Stimulated activated CD4-positive, alpha-beta T cell treated with anti-CD3 and anti-CD28 coated beads, Interleukin-4, amount 100 ng/mL, for 1 hour (primary cell): ENCODE results near the gene GALNT2.

ENCODE experiments used
- DNase-seq: peaks from one replicate; pipeline ENCODE4 v3.0.0-alpha.2; 2020

The GALNT2 gene

DNA sequence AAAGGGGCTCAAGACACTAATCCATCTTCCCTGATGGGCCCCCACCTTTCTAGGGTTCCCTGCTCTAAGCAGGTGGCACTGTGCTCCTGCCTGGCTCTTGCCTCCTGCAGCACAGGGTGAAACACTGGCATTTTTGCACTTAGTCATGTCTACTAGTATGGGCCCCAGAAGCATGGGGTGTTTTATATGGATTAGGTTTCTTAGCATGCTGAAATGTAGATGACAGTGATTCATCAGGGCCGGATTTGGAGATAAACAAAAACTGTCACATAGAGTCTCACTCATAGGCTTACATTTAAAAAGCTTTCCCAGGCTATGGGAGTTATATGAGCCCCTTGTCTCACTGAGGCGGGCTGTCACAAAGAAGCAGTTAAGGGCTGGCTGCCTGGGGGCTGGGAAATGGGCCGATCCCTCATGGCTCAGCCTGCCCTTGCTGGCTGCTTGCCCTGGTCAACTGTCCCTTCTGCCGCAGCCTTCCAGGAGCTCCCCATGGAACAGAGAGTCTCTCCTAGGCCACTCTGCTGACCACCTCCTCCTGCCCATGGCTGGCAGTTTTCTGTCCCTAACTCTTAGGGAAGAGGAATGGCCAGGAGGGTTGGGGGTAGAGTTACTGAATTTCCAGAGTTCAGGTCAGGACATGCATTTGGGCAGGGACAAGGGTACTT, 6.5 kb downstream of the GALNT2 start:
- DNase-seq: no peak

DNA sequence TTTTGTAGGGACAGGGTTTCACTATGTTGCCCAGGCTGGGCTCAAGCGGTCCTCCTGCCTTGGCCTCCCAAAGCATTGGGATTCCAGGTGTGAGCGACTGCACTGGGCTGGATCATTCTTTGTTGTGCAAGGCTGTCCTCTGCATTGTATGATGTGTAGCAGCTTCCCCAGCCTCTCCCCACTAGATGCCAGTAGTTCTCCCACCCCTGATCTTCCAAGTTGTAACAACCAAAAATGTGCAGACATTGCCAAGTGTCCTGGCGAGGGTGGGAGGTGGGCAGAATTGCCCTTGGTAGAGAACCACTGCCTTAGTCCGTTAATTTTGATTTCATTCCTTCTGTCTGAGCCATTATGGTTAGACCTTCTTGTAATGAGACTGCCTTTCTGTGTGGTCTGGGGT, 7.2 kb downstream of the GALNT2 start:
- DNase-seq: no peak

DNA sequence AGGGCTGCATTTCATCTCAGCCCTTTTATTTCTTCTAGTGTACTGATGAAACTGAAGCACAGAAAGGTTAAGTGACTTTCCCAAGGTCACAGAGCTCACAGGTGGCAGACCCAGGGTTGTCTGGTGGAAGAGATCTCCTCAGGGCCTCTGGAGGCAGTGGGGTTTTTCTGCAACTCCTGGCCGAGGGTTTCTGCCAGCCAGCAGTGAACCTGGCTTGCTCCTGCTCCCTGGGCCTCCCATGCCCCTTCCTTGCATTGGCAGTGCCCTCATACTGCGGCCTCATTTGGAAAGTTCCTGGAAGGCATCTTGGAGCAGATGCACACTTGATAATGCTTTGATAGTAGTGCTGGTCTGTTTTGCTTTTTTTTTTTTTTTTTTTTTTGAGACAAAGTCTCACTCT, 7.7 kb downstream of the GALNT2 start:
- DNase-seq: no peak

DNA sequence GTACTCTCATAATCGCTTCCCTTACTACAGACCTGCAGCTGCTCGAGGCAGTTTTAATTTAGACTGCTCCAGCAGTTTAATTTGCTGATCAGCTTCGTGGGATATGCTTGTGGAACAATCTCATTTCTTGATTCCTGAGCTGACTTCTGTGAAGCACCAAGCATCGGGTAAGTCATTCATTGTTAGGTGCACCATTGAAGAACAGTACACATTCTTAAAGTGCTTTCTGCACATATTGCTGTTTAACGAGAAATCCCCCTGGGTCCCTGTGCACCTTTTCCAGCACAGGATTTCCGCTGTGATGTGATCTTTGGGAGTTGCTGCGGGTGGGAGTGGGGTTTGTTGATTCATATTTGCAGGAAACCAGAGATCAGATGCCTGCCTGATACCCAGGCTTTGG, 9.1 kb downstream of the GALNT2 start:
- DNase-seq: no peak

DNA sequence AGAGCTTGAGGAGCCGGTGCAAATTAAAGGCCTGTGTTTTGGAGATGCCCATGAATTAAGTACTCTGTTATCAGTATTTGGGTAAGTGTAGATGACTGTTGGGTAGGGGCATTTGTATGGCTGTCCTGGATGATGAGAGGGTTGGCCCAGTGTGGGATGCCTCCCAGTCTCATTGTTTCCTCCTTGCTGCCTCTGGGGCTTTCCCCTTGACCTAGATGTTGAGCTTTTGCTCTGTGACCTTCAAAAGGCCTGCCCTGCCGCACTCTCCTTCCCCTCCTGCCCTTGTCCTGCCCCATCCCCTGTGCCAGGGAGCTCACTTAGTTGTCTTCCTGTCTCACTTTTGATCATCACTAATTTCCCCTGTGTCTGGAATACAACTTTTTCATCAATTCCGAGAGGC, 10.0 kb downstream of the GALNT2 start:
- DNase-seq: no peak

DNA sequence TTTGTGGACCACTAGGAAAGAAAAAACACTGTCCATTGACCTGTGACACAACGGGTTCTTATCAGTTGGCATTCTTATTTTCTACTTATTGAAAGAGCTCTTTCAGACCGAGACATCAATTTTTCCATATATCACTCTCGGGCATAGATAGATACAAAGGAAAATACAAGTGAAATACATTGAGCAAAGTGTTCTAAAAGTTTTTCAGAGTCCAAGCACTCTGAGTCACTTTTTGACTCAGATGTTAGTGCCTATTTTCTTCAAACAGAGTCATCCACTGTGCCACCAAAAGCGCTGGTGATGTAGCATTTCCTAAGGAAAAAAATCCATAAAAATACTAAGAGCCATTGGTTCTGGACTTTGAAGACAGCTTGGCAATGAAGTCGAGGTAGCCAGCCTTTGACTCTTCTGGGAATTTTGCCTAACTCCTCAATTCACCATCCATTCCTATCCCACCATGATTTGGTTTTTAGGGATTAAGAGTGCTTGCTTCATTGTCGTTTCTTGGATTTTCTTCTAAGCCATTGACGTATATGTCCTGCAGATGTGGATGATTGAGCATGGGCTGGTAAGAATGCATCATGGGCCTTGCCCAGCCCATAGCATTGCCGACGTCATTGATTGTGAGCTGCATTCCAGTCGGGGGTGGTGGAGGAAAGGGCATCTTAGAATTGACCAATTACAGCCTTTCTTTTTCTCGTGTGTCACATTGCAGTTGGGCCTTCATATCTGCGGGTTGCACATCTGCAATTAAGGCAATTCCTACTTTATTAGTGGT, 10.6 kb downstream of the GALNT2 start:
- DNase-seq: no peak

DNA sequence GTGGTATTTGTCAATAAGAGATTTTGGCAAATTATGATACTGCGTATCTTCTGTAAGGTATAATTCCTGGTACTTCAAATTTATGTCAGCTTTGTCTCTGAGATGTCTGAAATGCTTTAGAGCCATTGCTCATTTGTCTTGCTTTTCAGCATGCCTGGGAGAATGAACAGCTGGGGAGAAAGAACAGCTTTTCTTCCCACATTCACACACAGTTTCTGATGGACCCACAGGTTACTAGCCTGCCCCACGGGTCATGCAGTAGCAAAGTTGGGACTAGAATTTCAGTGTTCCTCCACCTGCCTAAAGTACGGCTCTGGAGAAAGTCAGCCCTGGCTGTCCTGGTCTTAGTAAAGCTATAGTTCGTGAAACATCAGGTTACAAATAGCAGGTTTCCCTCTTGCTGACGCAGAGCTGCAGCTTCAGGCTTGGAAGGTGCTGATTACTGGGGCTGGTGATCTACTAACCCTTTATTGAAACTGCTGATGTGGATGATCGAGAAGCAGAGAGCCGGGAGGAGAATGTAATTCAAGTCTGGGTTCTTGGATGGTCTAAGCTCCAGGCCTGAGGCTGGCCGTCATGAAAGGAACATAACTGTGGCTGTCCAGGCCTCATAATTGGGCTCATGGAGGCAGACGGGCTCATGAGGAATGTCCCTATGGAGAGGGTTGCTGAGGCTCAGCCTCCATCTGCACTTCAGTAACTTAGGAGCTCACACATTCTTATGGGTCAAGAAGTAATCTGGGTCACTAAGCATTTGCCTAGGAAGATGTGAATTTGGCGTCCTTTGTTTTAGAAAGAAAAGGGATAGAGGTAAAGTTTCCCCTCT, 12.4 kb downstream of the GALNT2 start:
- DNase-seq: no peak

DNA sequence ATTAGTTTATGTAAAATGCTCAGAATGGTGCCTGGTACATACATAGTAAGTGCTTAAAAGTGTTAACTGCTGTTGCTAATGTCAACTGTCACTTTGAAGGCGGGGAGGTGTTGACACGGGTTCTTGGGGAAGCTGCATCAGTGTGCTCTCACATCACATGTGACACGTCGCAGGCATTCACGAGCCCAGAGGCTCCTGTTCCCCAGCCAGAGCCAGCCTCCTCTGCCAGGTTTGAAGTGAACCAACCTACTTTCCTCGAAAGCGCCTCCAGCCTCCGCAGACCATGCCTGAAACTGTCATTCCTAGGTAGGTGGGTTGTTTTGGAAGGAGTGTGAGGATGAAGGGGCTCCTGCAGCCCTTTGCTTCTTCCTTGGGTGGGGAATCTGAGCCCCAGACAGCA, 13.8 kb downstream of the GALNT2 start:
- DNase-seq: no peak

DNA sequence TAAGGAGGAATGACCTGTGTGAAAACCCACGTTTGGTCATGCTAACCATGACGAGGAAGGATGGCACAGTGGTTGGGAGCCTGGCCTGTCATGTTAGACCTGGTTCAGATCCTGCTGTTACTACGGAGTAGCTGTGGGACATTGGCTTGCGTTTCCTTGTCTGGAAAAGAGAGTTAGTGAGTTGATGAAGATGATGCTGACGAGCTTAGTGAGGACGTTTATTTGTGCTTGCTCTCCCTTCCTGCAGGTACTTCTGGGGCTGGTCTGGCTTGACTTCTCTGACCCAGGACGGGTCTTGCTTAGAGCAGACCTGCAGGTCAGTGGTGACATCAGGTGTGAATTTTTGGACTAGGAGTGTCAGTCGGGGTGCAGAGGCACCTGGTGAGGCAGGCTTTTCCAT, 14.7 kb downstream of the GALNT2 start:
- DNase-seq: no peak

DNA sequence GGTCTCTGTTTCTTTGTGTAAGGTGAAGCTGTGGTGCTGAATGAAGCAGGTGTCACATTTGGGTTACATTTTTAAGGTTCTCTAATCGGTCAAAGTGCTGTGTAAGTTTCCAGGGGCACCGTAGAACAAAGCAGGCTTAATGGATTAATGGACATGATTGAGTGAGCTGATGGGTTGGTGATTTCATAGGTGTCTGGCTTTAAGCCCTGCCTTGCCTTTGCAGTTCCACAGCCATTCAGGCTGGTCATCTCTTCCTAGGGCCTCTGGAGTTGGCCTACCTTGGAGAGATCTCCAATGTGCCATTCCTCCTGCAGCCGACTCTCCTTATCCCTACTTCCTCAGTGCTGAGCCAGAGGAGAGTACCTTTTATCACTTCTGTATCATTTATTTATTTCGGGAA, 15.2 kb downstream of the GALNT2 start:
- DNase-seq: no peak

DNA sequence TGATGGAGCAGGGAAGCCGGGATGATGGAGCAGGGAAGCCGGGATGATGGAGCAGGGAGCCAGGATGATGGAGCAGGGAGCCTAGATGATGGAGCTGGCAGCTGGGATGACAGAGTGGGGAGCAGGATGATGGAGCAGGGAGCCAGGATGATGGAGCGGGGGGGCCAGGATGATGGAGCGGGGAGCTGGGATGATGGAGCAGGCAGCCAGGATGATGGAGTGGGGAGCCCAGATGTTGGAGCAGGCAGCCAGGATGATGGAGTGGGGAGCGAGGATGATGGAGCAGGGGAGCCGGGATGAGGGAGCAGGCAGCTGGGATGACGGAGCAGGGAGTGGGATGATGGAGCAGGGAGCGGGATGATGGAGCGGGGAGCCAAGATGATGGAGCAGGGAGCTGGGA, 16.0 kb downstream of the GALNT2 start:
- no peak for DNase-seq

DNA sequence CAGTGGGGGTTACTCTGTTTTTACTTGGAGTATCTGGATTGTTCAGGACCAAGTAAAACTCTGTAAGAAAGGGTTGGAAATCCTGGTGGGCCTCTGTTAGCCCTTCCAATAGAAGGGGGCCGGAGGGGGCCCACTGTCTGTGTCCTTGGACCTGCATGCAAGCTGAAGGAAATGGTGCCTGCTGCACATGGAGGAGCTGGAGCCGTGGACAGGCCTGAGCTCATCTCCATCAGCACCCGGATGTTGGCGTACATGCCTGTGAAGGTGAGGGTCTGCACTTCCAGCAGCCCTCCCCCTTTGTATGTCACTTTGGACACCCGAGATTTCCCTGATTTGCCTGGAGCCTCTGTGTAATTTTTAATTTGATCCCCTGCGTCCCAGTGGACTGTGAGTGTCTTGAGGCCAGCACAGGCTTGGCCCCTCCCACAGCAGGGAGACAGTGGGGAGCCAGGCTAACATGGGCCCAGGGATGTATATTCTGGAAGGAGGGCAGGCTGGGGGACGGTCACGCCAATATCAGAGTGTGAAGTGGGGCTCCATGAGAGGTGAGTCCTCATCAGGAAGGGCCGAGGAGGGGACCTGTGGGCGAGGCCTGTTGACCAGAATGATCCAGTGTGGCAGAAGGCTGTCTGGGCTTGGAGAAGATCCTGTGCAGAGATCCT, 16.8 kb downstream of the GALNT2 start:
- DNase-seq: no peak

DNA sequence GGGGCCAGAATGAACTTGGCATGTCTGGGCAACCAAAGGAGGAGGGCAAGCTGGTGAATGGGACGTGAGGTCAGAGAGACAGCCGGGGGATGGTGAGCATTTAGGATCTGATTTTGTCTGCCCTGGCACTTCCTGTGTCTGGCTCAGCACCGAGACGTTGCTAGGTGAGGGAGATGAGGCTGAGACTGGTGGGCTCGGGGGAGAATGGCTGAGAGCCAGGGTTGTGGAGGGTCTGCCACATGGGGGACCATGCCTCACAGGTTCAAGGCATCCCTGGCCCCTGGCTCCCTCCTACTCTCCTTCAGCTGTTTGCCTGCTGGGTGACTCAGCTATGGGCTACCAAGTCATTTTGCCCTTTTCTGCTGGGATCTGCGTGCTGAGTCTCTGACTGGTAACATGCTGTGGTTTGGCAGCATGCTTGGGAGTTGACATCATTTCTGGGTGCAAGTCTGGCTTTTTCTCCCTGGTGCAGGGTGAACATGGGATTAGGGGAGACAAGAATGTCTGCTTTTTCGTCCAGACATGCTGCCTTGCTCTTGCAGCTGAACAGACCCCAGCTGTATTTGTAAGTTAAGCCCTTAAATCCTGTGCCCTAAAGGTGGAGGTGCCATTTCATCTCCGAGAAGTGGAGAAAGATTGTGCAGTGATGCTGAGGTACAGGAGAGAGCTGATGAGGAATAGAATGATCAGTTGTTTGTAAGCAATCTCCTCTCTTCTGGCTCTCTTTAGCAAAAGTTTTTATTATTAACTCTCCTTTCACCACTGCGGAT, 17.6 kb downstream of the GALNT2 start:
- DNase-seq: peak; percentile 55

DNA sequence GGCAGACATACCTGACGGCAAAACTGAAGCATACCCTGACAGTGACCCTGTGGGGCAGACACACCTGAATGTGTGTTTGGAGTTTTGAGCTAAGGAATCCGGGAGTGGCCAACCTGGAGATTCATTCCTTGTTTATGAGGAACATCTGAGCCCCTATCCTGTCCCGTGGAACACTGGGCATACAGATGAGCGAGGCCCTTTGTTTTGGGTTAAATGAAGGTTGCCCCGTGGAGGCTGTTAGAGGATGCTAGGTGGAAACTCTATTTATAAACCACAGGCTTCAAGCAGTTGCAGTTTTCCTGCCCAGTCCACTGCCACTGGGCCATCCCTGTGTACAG, 18.1 kb downstream of the GALNT2 start:
- no peak for DNase-seq

DNA sequence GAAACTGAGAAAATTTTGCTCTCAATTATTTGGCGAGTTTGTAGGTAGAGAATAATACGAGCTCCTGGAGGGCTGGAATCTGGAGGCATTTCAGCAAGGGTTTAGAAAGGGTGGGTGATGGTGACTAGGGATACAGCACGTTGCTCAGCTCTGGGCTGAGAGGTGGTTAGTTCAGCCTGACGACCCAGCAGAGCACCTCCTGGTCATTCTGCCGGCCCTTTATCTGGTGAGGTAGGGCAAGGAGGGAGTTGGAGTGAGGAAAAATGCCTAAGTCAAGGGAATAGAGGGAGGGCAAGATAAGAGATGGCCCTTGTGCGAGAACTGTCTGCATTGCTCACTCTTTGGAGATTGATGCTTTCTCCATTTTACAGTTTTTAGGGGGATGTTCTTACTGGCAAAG, 19.1 kb downstream of the GALNT2 start:
- DNase-seq: no peak

DNA sequence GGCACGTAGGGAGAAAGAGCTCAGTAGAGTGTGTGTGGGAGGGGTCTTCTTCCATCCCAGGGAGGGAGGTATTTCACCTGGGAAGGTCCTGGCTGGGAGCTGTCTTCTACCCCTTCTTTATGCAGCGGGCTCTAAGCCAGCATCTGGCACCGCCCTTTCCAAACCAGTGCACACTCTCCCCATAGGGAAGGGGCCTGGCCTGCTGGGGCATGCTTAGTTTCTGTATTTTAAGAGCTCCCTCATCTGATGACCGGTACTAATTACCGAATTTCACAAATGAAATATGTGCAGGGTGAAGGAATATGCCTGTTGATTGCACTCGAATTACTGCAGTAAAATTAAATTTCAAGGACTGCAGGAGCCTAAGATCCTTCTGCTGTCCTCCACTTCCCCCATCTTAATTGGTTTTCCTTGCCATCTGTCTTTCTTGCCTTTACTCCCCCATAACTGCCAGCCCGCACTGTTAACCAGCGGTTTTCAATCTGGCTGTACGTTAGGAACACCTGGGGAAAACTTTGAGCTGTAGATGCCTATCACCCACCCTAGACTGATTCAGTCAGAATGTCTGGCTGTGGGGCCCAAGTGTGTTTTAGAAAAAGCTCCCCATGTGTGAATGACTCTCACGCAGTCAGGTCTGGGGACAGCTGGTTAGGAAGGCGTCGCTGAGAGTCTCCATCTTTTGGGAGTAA, 20.1 kb downstream of the GALNT2 start:
- DNase-seq: no peak

DNA sequence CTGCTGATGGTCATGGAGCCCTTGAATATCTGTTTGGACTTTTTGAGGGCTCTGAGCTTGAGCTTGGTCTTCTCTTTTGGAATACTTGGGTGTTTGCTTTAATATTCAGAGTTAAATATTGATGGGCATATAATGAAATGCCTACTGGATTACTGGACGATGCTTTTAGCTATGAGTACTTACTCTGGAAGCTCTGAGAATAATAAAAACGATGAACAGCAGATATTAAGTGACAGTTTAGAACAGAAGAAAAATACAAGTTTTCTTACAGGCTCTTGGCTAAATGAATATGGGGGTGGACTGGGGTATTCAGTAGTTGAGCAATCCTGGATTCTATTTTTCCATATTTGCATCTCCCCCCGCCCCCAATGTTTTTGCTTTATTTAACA, 20.7 kb downstream of the GALNT2 start:
- DNase-seq: no peak

DNA sequence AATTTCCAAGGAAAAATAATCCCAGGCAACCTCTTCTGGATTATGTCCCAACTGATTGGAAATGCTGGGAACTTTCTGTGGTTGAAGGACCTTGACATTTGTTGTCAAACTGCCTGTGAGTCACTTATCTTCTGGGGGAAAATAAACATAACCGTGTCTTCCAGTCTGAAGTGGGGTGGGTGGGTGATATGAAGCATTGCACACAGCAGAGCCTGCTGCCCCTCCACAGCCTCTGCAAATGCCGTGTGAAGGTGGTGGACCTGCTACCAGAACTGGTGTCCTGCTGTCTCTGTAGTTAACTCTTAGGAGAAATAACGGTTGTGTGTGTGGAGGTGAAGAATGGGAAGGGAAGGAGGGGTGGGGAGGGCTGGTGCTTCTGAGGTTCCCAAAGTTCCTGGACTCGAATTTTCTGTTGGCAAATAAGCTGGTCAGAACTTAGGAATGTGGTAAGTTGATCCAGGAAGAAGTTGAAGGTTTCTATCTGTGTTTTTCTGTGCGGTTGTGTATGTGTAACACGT, 23.2 kb downstream of the GALNT2 start:
- DNase-seq: no peak

DNA sequence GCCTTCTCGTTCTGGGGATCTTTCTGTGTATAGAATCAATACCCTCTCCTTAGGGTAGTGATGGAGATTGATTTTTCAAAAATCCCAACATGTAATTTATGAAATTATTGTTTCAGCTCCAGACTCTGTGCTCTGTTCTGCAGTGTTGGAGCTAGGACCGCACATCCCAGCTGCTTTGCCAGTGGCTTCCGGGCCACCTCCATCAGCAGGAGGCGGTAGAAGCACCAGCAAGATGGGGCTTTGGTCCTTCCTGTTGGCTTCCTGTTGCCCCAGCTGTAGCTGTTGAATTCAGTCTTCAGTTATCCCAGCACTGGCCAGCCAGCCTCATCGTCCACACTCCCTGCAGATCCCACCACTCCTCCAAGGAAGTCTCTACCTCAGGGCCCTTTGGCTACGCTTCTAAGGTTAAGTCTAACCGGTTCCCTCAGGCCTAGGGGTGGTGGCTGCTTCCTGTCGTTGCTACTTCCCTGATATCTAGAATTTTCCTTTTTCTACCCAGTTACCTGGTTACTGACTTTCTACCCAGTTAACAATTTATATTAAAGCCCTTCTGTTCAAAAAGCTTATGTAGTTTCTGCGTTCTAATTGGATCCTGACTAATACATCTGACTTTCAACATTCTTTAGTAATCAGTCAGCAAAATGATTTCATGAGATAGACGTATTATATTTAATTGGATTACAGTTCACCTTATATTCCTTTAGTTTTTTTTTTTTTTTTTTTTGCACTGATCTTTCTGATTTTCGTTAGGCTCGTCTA, 24.6 kb downstream of the GALNT2 start:
- no peak for DNase-seq

DNA sequence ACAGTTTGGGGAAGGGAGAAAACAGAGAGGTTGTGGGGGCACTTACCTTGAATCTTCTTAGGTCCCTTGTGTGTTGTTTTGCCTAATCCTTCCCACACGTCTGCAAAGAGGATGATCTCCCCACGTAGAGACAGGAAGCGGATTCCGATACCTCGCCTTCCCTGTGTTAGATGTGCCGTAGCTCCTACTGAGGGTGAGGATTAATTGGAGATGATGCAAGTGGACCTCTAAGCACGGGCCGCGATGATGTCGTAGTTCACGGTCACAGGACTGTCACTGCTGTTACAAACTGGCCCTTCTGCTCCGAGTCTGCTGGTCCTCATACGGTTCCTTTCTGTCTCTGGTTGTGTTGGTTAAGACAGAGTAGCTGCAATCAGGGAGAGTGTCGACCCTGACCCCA, 27.7 kb downstream of the GALNT2 start:
- DNase-seq: no peak

DNA sequence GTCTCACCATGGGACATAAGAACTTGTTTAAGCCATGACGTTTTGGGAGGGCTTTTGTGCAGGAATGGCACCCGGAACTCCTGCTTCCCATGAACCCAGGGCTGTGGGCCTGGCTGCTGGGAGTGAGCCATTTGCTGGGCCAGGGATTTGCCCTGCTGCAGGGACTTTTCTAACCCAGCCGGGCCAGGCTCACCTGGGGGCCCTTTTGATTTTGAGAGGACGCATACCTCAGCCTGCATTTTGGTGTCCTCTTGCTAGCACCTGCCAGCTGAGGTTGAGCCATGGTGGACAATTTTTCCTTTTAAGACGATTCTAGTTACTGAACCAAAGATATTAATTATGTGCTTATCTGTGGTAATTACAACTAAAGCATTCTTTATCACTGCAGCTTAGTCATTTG, 28.9 kb downstream of the GALNT2 start:
- DNase-seq: no peak
